ENCODE measurements around the gene TMEM200B. TPM values are rescaled to one million over a fixed set of nuclear protein-coding genes. Genes with fewer than 3 reads are reported as not detected.

TMEM200B gene
- total and polyA plus RNA-seq, 2 of the 4 experiments (the other 2 are of a cell fraction), result 4.8 to 6.2 TPM

DNA sequence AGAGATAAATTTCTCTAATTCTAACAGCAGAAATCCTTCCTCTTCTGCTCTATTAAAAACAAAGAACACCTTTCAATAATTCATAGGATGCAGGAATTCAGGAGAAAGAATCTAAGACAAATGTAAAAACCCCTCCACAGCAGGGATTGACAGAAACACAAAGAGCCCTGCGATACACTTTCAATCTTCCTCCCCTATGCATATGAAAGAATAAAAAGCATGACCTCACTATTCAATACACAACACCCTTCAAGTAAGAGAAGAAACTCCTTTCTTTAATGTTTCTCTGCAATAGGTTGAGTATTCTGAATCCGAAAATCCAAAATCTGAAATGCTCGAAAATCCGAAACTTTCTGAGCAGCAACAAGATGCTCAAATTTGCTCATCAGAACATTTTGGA lies 40.9 kb upstream of the TMEM200B start:
- no peak overlapping the region for H2BK120ac ChIP-seq (ENCODE audit: low read depth, low read length)
- peaks cover 7% of the 10 kb centered on the region; the same call in 1 of the 2 replicates for H3K4me1 ChIP-seq (ENCODE audit: control insufficient read depth, insufficient read depth, low read length)
- H2BK5ac ChIP-seq (ENCODE audit: low read depth, low read length, poor library complexity, severe bottlenecking), result no peak overlapping the region
- no peak overlapping the region for H4K5ac ChIP-seq (ENCODE audit: low read depth, low read length)
- H3K9me1 ChIP-seq (ENCODE audit: insufficient read depth, low read length), result peaks cover 21% of the 10 kb centered on the region
- peaks cover 27 to 79% of the 10 kb centered on the region in 2 experiments for H3K79me1 ChIP-seq (ENCODE audit: low read depth in 1 of 2, low read length in 2 of 2)
- H3K9me3 ChIP-seq (ENCODE audit: control insufficient read depth, insufficient read depth, low read length), result no peaks in the 10 kb centered on the region
- in situ Hi-C loops (cut with MboI; ENCODE audit: low sequenced_read_pairs), result no loop called here
- WGBS, 2 experiments (ENCODE audit: extremely low coverage in 2 of 2, insufficient read length in 1 of 2), result no CpG with 5 or more reads among the region's 4 CpGs
- no peak overlapping the region for H3K14ac ChIP-seq (replicated peaks; ENCODE audit: low read depth, low read length)
- peaks cover 94% of the 10 kb centered on the region for H4K20me1 ChIP-seq (ENCODE audit: insufficient read depth, low read length)
- no peak overlapping the region for H3K23ac ChIP-seq (ENCODE audit: low read depth, low read length)
- no peak overlapping the region for H3K56ac ChIP-seq (ENCODE audit: extremely low read depth, insufficient read depth, low read length)
- no peak overlapping the region for H3K27ac ChIP-seq (ENCODE audit: insufficient read depth, low read length)
- dilution Hi-C loops (cut with HindIII; ENCODE audit: low sequenced_read_pairs, unreplicated experiment), result no loop called here
- no peak overlapping the region for H3K4me2 ChIP-seq (ENCODE audit: low read depth, low read length)
- H3K4ac ChIP-seq (ENCODE audit: low read depth, low read length), result no peak overlapping the region
- ATAC-seq (ENCODE audit: low read depth) (no peak), DNase-seq (no peak)
- H4K8ac ChIP-seq (ENCODE audit: low read depth in 2 of 2, low read length in 2 of 2), result no peak overlapping the region
- no peak overlapping the region for H3K9ac ChIP-seq (ENCODE audit: low read depth, low read length)
- BruUV-seq (replicated peaks), result no TSS peak
- no peak overlapping the region for H2BK20ac ChIP-seq (ENCODE audit: low read depth, low read length)
- H3K27me3 ChIP-seq (ENCODE audit: control insufficient read depth, insufficient read depth, low read length), result no peaks in the 10 kb centered on the region
- no peak overlapping the region for H3K18ac ChIP-seq (ENCODE audit: low read depth, low read length)
- H3K4me3 ChIP-seq (ENCODE audit: insufficient read depth, low read depth, low read length), result no peak overlapping the region
- no peak overlapping the region for H2AFZ ChIP-seq (replicated peaks; ENCODE audit: low read length, poor library complexity)
- H2BK15ac ChIP-seq (ENCODE audit: low read depth, low read length), result no peak overlapping the region
- TF ChIP-seq MAFK (IDR thresholded peaks at IDR 0.05; ENCODE audit: low read depth, low read length) (no peak), MXI1 (IDR thresholded peaks at IDR 0.05; ENCODE audit: borderline replicate concordance, low read depth, low read length) (no peak), RAD21 (IDR thresholded peaks at IDR 0.05; ENCODE audit: low read length) (no peak), RFX5 (IDR thresholded peaks at IDR 0.05; ENCODE audit: low read depth, low read length) (no peak), RCOR1 (IDR thresholded peaks at IDR 0.05; ENCODE audit: insufficient replicate concordance, low read length) (no peak), POLR2A (IDR thresholded peaks at IDR 0.05; ENCODE audit: low read depth, low read length) (no peak), USF2 (IDR thresholded peaks at IDR 0.05; ENCODE audit: low read depth, low read length) (no peak), SMC3 (IDR thresholded peaks at IDR 0.05; ENCODE audit: low read depth, low read length) (no peak), CTCF (conservative IDR thresholded peaks at IDR 0.05; ENCODE audit: low read depth, low read length) (no peak), ELK1 (IDR thresholded peaks at IDR 0.05; ENCODE audit: borderline replicate concordance, low read depth, low read length) (no peak), FOS (IDR thresholded peaks at IDR 0.05; ENCODE audit: low read depth, low read length) (no peak), BHLHE40 (IDR thresholded peaks at IDR 0.05; ENCODE audit: low read depth, low read length) (no peak), MAZ (IDR thresholded peaks at IDR 0.05; ENCODE audit: borderline replicate concordance, low read depth, low read length) (no peak), CHD1 (IDR thresholded peaks at IDR 0.05; ENCODE audit: low read depth, low read length) (no peak), NFE2L2 (IDR thresholded peaks at IDR 0.05; ENCODE audit: low read depth, low read length) (no peak), CEBPB (IDR thresholded peaks at IDR 0.05; ENCODE audit: low read depth, low read length) (no peak)
- no peak overlapping the region for H4K91ac ChIP-seq (ENCODE audit: insufficient read depth, low read depth, low read length)
- CTCF ChIA-PET, result no interaction called here
- POLR2A ChIA-PET (ENCODE audit: unreplicated experiment), result no interaction called here
- H2AK5ac ChIP-seq (ENCODE audit: low read depth, low read length), result no peak overlapping the region
- intact Hi-C loops (cut with micrococcal nuclease), result no loop called here
- peaks cover 29% of the 10 kb centered on the region for H3K36me3 ChIP-seq (ENCODE audit: control insufficient read depth, insufficient read depth, low read length)
- H2AK9ac ChIP-seq (replicated peaks; ENCODE audit: low read depth, low read length, poor library complexity), result no peak overlapping the region

Measured in IMR-90 (cell line).